AG09309 (cell line): ENCODE results near the gene DCP2.
"Not testable (repeated sequence)": the region's sequence is repeated elsewhere in the genome, so short reads cannot be mapped to it uniquely, and the experiment has no call there.

Source experiments
- DNase-seq: peaks from one replicate; pipeline ENCODE4 v3.0.0-alpha.2; 2010; ENCODE audit warnings: low read depth
- H3K4me3 ChIP-seq: 2 replicates; pipeline ENCODE4 v1.5.1; 2011; ENCODE audit warnings: mild to moderate bottlenecking, low read depth, low read length, moderate library complexity; ENCODE audit not compliant: control insufficient read depth
- TF ChIP-seq, protein P1 (sequence below): IDR thresholded peaks from 2 replicates; pipeline ENCODE4 v1.5.1; 2011; ENCODE audit warnings: mild to moderate bottlenecking, low read depth, low read length, inconsistent platforms; ENCODE audit not compliant: insufficient read depth, control insufficient read depth; ENCODE audit errors: missing control alignments

The DCP2 gene

DNA sequence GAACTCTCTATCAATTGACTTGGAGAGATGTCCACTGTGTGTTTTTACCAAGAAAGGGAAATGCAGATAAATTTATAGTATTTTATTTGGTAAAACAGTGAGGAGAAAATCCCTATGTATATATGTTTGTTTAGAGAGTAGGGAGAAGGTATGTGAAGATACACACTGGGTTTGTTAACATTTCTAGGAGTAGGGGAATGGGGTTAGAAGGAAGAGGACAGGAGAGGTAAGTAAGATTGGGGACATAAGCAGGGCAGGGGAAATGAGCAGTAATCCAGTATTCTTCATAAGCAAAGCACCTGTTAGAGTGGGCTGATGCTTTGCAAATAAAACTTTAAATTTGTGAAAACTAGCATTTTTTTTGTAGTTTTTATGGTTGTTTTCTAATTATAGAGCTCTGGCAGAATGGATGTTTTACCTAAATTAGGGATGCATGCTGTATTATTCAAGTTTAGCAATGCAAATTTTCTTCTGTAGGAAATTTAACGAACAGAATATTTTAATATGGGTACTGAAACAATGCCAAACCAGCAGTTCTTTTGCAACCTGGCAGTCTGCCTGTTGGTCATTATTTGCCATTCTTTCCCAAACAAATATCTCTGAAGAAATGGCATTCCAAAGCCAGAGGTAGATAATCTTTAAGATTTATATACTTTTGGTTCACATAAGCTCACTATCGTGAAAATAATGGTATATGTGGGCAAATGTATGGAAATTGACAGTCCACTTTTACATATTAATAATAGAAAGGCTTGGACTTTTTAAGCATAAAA, 19.4 kb upstream of the DCP2 start:
- TF ChIP-seq, protein P1, sequence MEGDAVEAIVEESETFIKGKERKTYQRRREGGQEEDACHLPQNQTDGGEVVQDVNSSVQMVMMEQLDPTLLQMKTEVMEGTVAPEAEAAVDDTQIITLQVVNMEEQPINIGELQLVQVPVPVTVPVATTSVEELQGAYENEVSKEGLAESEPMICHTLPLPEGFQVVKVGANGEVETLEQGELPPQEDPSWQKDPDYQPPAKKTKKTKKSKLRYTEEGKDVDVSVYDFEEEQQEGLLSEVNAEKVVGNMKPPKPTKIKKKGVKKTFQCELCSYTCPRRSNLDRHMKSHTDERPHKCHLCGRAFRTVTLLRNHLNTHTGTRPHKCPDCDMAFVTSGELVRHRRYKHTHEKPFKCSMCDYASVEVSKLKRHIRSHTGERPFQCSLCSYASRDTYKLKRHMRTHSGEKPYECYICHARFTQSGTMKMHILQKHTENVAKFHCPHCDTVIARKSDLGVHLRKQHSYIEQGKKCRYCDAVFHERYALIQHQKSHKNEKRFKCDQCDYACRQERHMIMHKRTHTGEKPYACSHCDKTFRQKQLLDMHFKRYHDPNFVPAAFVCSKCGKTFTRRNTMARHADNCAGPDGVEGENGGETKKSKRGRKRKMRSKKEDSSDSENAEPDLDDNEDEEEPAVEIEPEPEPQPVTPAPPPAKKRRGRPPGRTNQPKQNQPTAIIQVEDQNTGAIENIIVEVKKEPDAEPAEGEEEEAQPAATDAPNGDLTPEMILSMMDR, result no peak
- no peak overlapping the region for H3K4me3 ChIP-seq
- DNase-seq, result no peak

DNA sequence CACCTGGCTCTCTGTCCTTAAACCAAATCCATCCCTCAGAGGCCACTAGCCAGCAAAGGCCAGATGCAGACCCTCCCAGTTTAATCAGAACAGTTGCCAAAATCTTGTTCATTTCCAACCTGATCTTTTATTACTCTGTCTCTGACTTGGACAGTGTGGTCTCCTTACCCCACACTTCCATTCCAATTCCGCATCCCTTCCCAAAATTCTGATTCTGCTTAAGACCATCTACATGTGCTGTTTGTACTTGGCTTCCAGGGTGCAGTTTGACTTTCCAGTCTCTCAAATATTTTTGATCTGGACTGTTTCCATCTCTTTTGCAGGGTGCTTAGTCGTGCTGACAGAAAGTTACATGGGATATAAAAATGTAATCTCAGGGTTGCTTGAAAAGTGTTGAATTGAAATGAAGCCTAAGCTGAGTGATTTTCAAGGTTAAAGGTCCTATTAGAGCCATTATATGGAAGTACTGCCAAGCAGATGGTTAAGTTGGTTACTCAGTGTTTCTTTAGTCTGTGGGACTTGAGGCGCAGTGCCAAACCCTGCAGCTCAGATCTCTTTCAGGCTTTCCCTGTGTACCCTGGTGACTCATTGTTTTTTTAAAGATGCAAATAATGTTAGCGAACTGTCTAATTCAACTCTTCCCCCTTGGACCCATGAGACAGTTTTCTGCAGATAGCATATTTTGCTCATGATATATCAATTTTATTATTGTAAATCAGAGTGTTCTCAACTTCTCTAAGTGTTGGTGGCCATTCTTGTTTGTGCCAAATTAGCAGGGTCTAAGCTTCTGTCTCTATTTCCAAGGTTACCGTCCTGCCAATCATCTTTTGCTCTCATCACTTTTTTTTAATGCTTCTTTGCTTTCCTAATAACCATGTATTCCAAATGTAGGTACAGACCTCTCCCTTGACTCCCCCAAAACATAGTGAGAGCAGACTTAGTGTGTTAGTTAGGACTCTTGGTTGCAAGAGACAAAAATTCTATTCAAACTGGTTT, 18.2 kb upstream of the DCP2 start:
- peak; percentile 77 for DNase-seq
- TF ChIP-seq, protein P1, result no peak

DNA sequence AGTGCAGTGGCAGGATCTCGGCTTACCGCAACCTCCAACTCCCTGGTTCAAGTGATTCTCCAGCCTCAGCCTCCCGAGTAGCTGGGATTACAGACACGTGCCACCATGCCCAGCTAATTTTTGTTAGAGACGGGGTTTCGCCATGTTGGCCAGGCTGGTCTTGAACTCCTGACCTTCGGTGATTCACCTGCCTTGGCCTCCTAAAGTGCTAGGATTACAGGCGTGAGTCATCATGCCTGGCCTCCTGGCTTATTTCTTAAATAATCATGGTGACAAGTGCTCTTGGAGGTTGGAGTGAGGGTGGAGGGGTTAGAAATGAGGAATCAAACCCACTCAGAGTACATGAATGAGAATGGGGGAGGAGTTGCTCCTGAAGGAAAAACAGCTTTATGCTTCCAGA, 16.7 kb upstream of the DCP2 start:
- not testable (repeated sequence) for H3K4me3 ChIP-seq, DNase-seq

More for the DNA sequence above, 18.2 kb upstream of the DCP2 start:
- no peak overlapping the region for H3K4me3 ChIP-seq

DNA sequence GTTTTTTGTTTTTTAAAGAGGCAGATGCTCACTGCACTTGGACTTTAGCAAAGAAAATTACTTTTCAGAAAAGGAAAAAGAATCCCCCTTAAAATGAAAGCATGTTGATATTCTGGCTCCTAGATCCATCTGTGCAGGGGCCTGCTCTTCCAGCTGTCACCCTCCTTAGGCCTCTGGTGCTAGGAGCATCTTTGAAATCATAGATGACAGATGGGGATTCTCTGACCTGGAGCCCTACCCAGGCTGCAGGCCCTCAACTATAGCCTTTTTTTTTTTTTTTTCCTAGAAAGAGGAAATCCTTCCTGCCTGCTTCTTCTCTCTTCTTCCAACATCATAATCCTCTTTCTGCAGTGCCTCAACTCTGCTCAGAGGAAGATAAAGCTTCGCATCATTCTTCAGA, 16.3 kb upstream of the DCP2 start:
- DNase-seq, result no peak
- TF ChIP-seq, protein P1, result no peak
- H3K4me3 ChIP-seq, result no peak overlapping the region

DNA sequence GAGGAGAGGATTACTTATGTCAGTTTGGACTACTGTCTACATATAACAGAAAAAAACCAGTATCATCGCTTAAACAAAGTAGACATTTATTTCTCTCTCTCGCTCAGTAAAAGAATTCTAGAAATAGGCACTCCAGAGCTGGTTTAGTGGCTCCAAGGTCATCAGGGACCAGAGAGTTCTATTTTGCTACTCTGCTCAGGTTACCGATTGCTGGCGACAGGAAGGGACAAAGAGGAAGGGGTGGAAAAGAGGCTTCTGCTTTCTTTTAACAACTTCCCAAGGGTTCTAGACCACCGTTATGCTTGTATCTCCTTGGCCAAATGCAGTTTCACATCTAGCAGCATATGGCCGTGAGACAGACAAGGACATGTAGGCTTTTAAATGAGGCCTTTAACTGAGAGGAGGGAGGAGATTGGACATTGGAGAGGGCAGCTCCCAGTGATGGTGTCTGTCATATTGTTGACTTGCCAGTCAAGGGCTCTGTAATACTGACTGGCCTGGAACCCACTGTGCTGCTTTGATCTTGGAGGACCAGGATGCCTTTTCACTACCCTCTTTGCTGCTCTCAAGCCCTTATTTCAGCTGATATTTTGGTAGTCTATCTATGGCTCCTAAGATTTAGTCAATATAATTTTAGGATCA, 15.6 kb upstream of the DCP2 start:
- DNase-seq, result no peak
- no peak overlapping the region for H3K4me3 ChIP-seq
- TF ChIP-seq, protein P1, result no peak

DNA sequence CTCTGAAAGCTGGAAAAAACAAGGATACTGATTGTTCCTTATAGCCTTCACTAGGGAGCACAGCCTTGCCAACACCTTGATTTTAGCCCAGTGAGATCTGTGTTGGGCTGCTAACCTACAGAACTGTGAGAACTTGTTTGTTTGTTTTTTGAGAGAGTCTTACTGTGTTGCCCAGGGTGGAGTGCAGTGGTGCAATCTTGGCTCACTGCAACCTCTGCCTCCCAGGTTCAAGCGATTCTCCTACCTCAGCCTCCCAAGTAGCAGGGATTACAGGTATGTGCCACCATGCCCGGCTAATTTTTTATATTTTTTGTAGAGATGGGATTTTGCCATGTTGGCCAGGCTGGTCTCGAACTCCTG, 13.2 kb upstream of the DCP2 start:
- not testable (repeated sequence) for H3K4me3 ChIP-seq, DNase-seq

DNA sequence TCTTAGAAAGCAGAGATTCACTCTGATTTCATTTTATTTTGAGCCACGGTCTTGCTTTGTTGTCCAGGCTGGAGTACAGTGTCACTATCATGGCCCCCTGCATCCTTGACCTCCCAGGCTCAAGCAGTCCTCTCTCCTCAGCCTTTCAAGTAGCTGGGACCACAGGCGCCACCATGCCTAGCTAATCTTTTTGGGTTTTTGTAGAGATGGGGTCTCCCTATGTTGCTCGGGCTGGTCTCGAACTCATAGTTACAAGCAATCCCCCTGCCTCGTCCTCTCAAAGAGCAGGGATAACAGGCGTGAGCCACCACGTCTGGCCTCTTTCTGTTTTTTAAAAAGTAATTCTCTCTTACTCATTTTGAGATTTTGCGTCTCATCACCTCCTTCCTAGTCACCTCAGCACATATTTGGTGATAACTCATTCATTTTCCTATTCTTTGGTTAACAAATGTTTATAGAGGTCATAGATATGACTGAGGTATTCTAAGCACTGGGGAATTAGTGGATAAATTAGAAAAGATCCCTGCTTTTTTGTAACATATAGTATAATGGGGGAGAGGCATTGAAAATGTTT, 10.8 kb upstream of the DCP2 start:
- no peak overlapping the region for H3K4me3 ChIP-seq
- TF ChIP-seq, protein P1, result no peak
- DNase-seq, result no peak
